HEK293 (cell line): ENCODE results near the gene AARS2.

Source experiments
- CTCF ChIA-PET: fragments of 350-600 bp; formaldehyde crosslinking; extraction: SDS; loops from one replicate; lab custom pipeline; 2021; ENCODE audit warnings: antibody characterized with exemption; lab: Yijun Ruan, JAX
- POLR2A ChIA-PET: fragments of 300-600 bp; formaldehyde crosslinking; extraction: SDS; loops from one replicate; lab custom pipeline; 2020; ENCODE audit warnings: antibody characterized with exemption, inconsistent platforms; lab: Yijun Ruan, JAX
- H3K27ac ChIP-seq: fragments of 200-500 bp; sonication (Bioruptor generic); 2 replicates; pipeline ENCODE4 v1.5.1; 2014; ENCODE audit warnings: low read depth, low read length, control low read depth, inconsistent platforms; ENCODE audit errors: extremely low read depth
- H3K36me3 ChIP-seq, 2 experiments: fragments of 200-500 bp in 1 of 2; sonication (Bioruptor generic) in 1 of 2; 1 replicate in 1 of 2; 2 replicates in 1 of 2; pipeline ENCODE4 v1.5.1; 2014 to 2017; ENCODE audit warnings: inconsistent platforms in 2 of 2, low read length in 2 of 2; ENCODE audit not compliant: control insufficient read depth in 2 of 2, insufficient read depth in 1 of 2
- H3K4me1 ChIP-seq: fragments of 200-500 bp; sonication (Bioruptor generic); 2 replicates; pipeline ENCODE4 v1.5.1; 2014; ENCODE audit warnings: mild to moderate bottlenecking, low read length, inconsistent platforms; ENCODE audit not compliant: control insufficient read depth, insufficient read depth
- H3K4me3 ChIP-seq: 2 replicates; pipeline ENCODE4 v1.5.1; 2011; ENCODE audit warnings: low read depth, mild to moderate bottlenecking, control low read depth, low read length, moderate library complexity
- H3K9me3 ChIP-seq: fragments of 200-500 bp; sonication (Bioruptor generic); 2 replicates; pipeline ENCODE4 v1.5.1; 2014; ENCODE audit warnings: low read depth, low read length, inconsistent platforms; ENCODE audit not compliant: control insufficient read depth, insufficient read depth
- KLF9 ChIP-seq: fragments of 450-650 bp; formaldehyde crosslinking; IDR thresholded peaks from 2 replicates; pipeline ENCODE4 v1.5.1; 2016; ENCODE audit warnings: missing biosample characterization, missing genetic modification characterization, low read depth
- SP3 ChIP-seq: fragments of 450-650 bp; formaldehyde crosslinking; IDR thresholded peaks from 2 replicates; pipeline ENCODE4 v1.5.1; 2016; ENCODE audit warnings: missing biosample characterization, missing genetic modification characterization
- TCF7L2 ChIP-seq: IDR thresholded peaks from 2 replicates; pipeline ENCODE4 v1.6.1; 2011; ENCODE audit warnings: low read depth, mild to moderate bottlenecking, inconsistent platforms, low read length, moderate library complexity, borderline replicate concordance
- ZBTB1 ChIP-seq: fragments of 450-650 bp; formaldehyde crosslinking; IDR thresholded peaks from 2 replicates; pipeline ENCODE4 v1.5.1; 2016; ENCODE audit warnings: missing biosample characterization, missing genetic modification characterization
- ZEB2 ChIP-seq: fragments of 450-650 bp; formaldehyde crosslinking; IDR thresholded peaks from 2 replicates; pipeline ENCODE4 v1.5.1; 2016; ENCODE audit warnings: missing biosample characterization, missing genetic modification characterization
- ZNF140 ChIP-seq: fragments of 450-650 bp; formaldehyde crosslinking; IDR thresholded peaks from 2 replicates; pipeline ENCODE4 v1.5.1; 2016; ENCODE audit warnings: missing biosample characterization, missing genetic modification characterization
- ZNF157 ChIP-seq: fragments of 450-650 bp; formaldehyde crosslinking; IDR thresholded peaks from 2 replicates; pipeline ENCODE4 v1.5.1; 2016; ENCODE audit warnings: missing biosample characterization, missing genetic modification characterization
- ZNF211 ChIP-seq: fragments of 450-650 bp; formaldehyde crosslinking; IDR thresholded peaks from 2 replicates; pipeline ENCODE4 v1.5.1; 2016; ENCODE audit warnings: low read depth, missing biosample characterization, missing genetic modification characterization
- ZNF266 ChIP-seq: fragments of 450-650 bp; formaldehyde crosslinking; IDR thresholded peaks from 2 replicates; pipeline ENCODE4 v1.5.1; 2016; ENCODE audit warnings: missing biosample characterization, missing genetic modification characterization, low read depth
- ZNF391 ChIP-seq: fragments of 450-650 bp; formaldehyde crosslinking; IDR thresholded peaks from 2 replicates; pipeline ENCODE4 v1.5.1; 2016; ENCODE audit warnings: low read depth, missing biosample characterization, missing genetic modification characterization, borderline replicate concordance
- ZNF510 ChIP-seq: fragments of 450-650 bp; formaldehyde crosslinking; IDR thresholded peaks from 2 replicates; pipeline ENCODE4 v1.5.1; 2018; ENCODE audit warnings: mild to moderate bottlenecking, missing genetic modification characterization, missing biosample characterization; ENCODE audit not compliant: insufficient replicate concordance
- ZNF514 ChIP-seq: fragments of 450-650 bp; formaldehyde crosslinking; IDR thresholded peaks from 2 replicates; pipeline ENCODE4 v1.5.1; 2016; ENCODE audit warnings: missing biosample characterization, missing genetic modification characterization
- ZNF555 ChIP-seq: fragments of 450-650 bp; formaldehyde crosslinking; conservative IDR thresholded peaks from 2 replicates; pipeline ENCODE4 v1.5.1; 2017; ENCODE audit warnings: missing biosample characterization, mild to moderate bottlenecking, missing genetic modification characterization, inconsistent platforms
- ZNF585B ChIP-seq: fragments of 450-650 bp; formaldehyde crosslinking; IDR thresholded peaks from 2 replicates; pipeline ENCODE4 v1.5.1; 2016; ENCODE audit warnings: missing biosample characterization, missing genetic modification characterization
- ZNF658 ChIP-seq: fragments of 450-650 bp; formaldehyde crosslinking; IDR thresholded peaks from 2 replicates; pipeline ENCODE4; 2016; ENCODE audit warnings: missing biosample characterization, missing genetic modification characterization
- ZNF791 ChIP-seq: fragments of 450-650 bp; formaldehyde crosslinking; IDR thresholded peaks from 2 replicates; pipeline ENCODE4 v1.5.1; 2016; ENCODE audit warnings: missing biosample characterization, missing genetic modification characterization
- TF ChIP-seq, protein P1 (sequence below): fragments of 450-650 bp; formaldehyde crosslinking; IDR thresholded peaks from 2 replicates; pipeline ENCODE4 v1.5.1; 2017; ENCODE audit warnings: missing biosample characterization, missing genetic modification characterization
- TF ChIP-seq, protein P2 (sequence below): fragments of 450-650 bp; formaldehyde crosslinking; IDR thresholded peaks from 2 replicates; pipeline ENCODE4 v1.5.1; 2016; ENCODE audit warnings: missing biosample characterization, missing genetic modification characterization
- TF ChIP-seq, protein P3 (sequence below): fragments of 450-650 bp; formaldehyde crosslinking; optimal IDR thresholded peaks from 2 replicates; pipeline ENCODE3; 2016; ENCODE audit warnings: missing biosample characterization, mild to moderate bottlenecking, missing genetic modification characterization
- TF ChIP-seq, protein P4 (sequence below): fragments of 450-650 bp; formaldehyde crosslinking; IDR thresholded peaks from 2 replicates; pipeline ENCODE4 v1.5.1; 2017; ENCODE audit warnings: missing biosample characterization, missing genetic modification characterization
- TF ChIP-seq, protein P5 (sequence below): fragments of 450-650 bp; formaldehyde crosslinking; IDR thresholded peaks from 2 replicates; pipeline ENCODE4 v1.5.1; 2017; ENCODE audit warnings: missing biosample characterization, missing genetic modification characterization

Gene AARS2

DNA sequence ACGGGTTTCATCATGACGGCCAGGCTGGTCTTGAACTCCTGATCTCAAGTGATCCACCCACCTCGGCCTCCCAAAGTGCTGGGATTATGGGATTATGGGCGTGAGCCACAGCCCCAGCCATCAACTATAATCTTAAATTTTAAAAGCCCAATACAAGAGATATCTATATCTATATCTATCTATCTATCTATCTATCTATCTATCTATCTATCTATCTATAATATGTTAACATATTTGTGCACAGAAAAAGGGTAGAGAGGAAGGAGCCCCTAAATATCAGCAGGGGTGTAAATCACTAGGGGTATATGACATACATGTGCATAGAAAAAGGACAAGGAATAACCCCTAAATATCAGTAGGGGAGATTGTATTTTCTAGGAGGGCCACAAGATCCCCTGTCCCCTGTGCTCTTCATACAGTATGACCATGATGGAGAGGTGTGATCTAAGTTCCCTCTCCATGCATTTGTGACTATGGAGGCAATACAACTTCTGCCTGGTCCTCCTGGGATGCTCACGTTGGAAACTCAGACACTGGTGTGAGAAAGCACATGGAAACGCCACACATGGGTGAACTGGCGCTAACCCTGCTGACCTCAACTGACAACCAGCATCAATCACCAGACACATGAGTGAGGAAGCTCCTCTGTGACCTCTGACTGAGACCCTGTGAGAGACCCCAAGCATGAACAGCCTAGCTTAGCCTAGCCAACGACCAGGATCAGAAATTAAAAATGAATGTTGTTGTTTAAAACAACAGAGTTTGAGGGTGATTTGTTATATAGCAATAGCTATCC is 28.1 kb upstream of the AARS2 start:
- ChIA-PET CTCF (interaction anchor here (0.8 to 5.3 kb wide), 3 partner anchors 10 to 84 kb away, joined by 3 to 56 read pairs (median 3); partner anchors contain the start of gene NFKBIE), POLR2A (no interaction called here)
- TF ChIP-seq, protein P1, sequence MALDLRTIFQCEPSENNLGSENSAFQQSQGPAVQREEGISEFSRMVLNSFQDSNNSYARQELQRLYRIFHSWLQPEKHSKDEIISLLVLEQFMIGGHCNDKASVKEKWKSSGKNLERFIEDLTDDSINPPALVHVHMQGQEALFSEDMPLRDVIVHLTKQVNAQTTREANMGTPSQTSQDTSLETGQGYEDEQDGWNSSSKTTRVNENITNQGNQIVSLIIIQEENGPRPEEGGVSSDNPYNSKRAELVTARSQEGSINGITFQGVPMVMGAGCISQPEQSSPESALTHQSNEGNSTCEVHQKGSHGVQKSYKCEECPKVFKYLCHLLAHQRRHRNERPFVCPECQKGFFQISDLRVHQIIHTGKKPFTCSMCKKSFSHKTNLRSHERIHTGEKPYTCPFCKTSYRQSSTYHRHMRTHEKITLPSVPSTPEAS (tag by site-specific recombination), result no peak
- no peak for TF ChIP-seq ZBTB1 (tag by site-specific recombination)
- TF ChIP-seq KLF9 (tag by site-specific recombination), result no peak
- no peak for TF ChIP-seq ZNF658 (tag by site-specific recombination)
- TF ChIP-seq, protein P2, sequence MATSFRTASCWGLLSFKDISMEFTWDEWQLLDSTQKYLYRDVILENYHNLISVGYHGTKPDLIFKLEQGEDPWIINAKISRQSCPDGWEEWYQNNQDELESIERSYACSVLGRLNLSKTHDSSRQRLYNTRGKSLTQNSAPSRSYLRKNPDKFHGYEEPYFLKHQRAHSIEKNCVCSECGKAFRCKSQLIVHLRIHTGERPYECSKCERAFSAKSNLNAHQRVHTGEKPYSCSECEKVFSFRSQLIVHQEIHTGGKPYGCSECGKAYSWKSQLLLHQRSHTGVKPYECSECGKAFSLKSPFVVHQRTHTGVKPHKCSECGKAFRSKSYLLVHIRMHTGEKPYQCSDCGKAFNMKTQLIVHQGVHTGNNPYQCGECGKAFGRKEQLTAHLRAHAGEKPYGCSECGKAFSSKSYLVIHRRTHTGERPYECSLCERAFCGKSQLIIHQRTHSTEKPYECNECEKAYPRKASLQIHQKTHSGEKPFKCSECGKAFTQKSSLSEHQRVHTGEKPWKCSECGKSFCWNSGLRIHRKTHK (tag by site-specific recombination), result no peak
- no peak for TF ChIP-seq ZNF157
- no peak for TF ChIP-seq ZNF211 (tag by site-specific recombination)
- no peak for TF ChIP-seq ZNF514 (tag by site-specific recombination)
- no peak for TF ChIP-seq ZNF791
- TF ChIP-seq, protein P3, sequence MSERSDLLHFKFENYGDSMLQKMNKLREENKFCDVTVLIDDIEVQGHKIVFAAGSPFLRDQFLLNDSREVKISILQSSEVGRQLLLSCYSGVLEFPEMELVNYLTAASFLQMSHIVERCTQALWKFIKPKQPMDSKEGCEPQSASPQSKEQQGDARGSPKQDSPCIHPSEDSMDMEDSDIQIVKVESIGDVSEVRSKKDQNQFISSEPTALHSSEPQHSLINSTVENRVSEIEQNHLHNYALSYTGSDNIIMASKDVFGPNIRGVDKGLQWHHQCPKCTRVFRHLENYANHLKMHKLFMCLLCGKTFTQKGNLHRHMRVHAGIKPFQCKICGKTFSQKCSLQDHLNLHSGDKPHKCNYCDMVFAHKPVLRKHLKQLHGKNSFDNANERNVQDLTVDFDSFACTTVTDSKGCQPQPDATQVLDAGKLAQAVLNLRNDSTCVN (tag by site-specific recombination), result no peak
- no peak for TF ChIP-seq ZNF555 (tag by site-specific recombination)
- TF ChIP-seq ZNF266, result no peak
- no peak for TF ChIP-seq SP3 (tag by site-specific recombination)
- TF ChIP-seq TCF7L2, result no peak
- TF ChIP-seq ZEB2 (tag by site-specific recombination), result no peak
- no peak overlapping the region for H3K27ac ChIP-seq
- no peak overlapping the region for H3K4me3 ChIP-seq
- no peaks in the 10 kb centered on the region for H3K9me3 ChIP-seq
- H3K4me1 ChIP-seq, result no peaks in the 10 kb centered on the region; the same call in 1 of the 2 replicates
- no peaks in the 10 kb centered on the region for H3K36me3 ChIP-seq

DNA sequence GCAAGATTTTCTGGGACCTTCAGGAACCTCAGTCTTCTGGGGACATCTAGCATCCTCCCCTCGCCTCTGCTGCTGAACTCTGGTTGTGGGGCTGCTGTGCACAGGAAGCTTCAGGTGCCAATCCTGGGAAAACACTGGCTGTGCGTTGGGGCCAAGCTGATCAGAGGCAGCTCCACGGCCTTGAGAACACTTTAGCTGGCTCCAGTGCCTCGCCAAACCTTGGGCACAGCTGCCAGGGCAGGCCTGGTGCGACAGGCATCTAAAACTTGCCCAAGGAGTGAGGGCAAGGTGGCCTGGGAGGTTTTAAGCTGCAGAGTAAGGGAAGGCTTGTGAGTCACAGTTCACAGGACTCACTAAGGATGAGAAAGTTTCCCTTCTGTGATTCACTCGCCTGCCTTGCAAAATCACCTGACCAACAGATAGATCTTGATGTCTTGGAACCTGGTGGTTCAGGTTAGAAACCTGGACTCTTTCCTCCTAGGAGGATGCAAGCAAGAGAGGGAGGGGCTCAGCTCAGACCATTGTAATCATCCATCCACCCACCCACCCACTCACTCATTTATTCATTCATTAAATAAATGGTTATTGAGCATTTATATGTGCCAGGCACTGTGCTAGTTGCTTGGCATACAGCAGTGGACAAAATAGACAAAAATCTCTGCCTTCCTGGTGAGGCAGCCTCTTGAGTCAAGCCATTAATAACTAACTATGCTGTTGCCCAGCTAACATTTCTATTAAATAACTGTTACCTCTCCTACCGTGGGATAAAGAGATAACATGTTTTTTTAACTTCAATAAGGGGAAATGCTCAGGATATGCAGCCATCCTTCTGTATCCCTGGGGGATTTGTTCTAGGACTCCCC is 26.8 kb upstream of the AARS2 start:
- H3K9me3 ChIP-seq, result no peaks in the 10 kb centered on the region
- H3K4me3 ChIP-seq, result no peak overlapping the region
- H3K4me1 ChIP-seq, result no peaks in the 10 kb centered on the region; the same call in 1 of the 2 replicates
- POLR2A ChIA-PET, result interaction anchor here (0.6 kb wide), 1 partner anchor 14 kb away, joined by 5 read pairs; no protein-coding TSS in a partner anchor
- no peak for TF ChIP-seq ZNF510 (tag by site-specific recombination)
- TF ChIP-seq, protein P4, sequence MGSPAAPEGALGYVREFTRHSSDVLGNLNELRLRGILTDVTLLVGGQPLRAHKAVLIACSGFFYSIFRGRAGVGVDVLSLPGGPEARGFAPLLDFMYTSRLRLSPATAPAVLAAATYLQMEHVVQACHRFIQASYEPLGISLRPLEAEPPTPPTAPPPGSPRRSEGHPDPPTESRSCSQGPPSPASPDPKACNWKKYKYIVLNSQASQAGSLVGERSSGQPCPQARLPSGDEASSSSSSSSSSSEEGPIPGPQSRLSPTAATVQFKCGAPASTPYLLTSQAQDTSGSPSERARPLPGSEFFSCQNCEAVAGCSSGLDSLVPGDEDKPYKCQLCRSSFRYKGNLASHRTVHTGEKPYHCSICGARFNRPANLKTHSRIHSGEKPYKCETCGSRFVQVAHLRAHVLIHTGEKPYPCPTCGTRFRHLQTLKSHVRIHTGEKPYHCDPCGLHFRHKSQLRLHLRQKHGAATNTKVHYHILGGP (tag by site-specific recombination), result no peak
- no peak for TF ChIP-seq ZNF140 (tag by site-specific recombination)
- TF ChIP-seq, protein P5, sequence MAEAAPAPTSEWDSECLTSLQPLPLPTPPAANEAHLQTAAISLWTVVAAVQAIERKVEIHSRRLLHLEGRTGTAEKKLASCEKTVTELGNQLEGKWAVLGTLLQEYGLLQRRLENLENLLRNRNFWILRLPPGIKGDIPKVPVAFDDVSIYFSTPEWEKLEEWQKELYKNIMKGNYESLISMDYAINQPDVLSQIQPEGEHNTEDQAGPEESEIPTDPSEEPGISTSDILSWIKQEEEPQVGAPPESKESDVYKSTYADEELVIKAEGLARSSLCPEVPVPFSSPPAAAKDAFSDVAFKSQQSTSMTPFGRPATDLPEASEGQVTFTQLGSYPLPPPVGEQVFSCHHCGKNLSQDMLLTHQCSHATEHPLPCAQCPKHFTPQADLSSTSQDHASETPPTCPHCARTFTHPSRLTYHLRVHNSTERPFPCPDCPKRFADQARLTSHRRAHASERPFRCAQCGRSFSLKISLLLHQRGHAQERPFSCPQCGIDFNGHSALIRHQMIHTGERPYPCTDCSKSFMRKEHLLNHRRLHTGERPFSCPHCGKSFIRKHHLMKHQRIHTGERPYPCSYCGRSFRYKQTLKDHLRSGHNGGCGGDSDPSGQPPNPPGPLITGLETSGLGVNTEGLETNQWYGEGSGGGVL (tag by site-specific recombination), result no peak
- TF ChIP-seq ZNF391 (tag by site-specific recombination), result no peak
- TF ChIP-seq ZNF157, result no peak
- TF ChIP-seq ZNF585B (tag by site-specific recombination), result no peak
- no peak for TF ChIP-seq ZEB2 (tag by site-specific recombination)
- no peak overlapping the region for H3K27ac ChIP-seq
- CTCF ChIA-PET, result interaction anchor here (0.6 to 10.4 kb wide), 14 partner anchors 12 to 261 kb away, joined by 3 to 208 read pairs (median 10); partner anchors contain the start of genes NFKBIE, SLC35B2 and TMEM151B
- no peaks in the 10 kb centered on the region for H3K36me3 ChIP-seq
